HL-60/S4 (cell line): ENCODE data around the gene CDH13.

Source experiments
- in situ Hi-C: fragments of 300-500 bp; cut with MboI; formaldehyde crosslinking; loops from 2 replicates; pipeline ENCODE4 v1.14.3; 2022; ENCODE audit warnings: low sequenced_read_pairs

The CDH13 gene

DNA sequence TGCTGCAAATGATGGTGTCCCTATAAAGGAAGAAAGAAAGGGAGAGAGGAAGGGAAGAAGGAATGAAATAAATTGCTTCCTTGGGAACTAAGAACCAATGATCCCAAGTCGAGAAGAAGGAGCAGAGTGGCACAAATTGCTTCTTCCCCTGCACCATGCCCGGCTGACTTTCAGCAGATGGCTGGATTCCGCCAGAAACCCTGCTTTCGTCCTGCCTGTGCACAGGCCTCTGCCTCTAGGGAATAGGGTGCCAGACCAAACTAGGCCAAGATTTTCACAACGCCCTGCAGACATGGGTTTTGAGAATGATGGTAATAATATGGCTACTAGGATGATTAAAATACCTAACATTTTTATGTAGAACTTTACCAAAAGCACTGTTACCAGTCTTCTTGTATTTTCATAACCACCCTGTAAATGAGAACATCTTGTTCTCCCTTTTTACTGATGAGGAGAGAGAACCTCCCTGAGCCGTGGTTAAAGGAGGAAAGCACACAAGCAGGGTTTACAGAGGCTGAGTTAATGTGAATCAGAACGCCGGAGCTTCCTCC is 1058.9 kb downstream of the CDH13 start:
- in situ Hi-C loops = no loop called here

DNA sequence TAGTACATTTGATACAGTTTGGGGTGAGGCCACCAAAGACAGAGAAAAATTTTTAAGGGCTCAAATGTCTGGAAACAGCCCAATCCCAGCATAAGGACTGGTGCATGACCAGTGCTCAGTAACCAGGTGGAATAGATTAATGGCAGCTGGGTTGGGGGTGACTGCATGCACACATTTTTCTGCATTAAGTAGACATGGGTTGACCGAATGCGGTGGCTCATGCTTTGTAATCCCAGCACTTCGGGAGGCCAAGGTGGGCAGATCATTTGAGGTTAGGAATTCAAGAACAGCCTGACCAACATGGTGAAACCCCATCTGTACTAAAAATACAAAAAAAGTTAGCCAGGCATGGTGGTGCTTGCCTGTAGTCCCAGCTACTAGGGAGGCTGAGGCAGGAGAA is 1060.0 kb downstream of the CDH13 start:
- in situ Hi-C loops = no loop called here

DNA sequence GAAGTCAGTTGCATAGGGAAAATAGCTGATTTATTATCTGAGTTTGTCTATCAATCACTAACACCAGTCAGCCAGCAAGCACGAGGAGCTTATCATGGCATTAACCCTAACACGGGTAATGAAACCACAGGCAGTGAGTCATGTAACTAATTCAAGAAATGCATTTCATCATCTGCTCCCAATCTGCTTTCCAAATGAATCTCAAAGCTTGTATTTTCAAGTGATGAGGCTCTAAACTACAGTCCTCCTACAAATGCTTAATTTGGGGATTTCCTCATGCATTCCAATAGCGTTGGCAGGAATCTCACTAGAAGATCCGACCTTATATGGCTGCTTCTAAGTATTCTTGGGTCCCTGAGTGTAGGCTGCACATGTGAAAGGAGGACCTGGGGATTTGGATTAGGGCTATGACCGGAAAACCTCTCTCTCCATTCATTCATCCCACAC is 1062.6 kb downstream of the CDH13 start:
- in situ Hi-C loops = no loop called here

DNA sequence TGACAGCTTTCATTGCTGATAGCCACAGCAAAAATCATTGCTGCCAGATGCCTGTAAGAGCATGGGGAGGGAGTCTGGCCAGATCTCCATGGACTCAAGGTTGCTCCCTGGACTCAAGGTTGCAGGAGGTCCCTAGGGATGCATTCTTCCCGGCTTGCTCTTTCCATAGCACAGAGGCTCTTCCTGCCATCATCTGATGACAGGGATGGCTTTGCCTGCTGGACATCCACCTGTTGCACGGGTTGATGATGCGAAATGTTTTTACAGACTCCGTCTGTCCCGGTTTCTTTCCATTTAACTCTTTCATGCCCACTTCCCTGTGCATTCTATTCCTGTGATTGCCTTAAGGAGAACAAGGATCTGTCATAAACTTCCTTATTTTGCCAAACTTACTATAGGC is 1065.5 kb downstream of the CDH13 start:
- in situ Hi-C loops = no loop called here

DNA sequence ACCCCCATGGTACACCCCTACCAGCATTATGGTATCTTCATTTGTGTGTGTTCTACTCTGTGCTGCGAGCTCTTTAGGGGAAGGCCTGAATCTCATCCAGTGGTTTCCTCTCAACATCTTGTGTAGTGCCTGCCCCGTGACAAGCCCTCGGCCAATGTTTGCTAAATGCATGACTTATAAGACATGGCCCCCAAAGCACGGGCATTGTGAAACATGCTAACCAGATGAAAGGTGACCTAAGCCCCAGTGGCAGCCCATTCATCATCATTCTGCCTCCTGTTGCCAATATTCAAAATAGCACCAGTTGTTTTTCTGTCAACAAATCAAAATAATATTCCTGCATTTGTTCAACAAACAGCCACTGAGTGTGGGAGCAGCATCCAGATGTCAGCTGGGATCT is 1072.2 kb downstream of the CDH13 start:
- in situ Hi-C loops = no loop called here

DNA sequence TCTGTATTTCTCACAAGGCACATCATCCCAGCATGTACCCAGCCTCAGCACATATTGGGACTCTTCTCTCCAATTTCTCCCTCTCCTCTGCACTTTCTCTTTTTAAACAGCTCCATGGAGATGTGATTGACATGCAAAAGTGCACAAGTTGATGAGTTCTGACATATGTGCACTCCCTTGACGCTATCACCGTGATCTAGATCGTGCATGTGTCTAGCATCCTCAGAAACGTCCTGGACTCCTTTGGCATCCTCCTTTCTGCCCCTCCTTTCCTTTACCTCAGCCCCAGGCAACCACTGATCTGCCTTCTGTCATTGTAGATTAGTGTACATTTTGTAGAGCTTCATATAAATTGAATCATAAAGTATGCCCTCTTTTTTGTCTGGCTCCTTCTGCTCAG is 1073.0 kb downstream of the CDH13 start:
- in situ Hi-C loops = no loop called here

DNA sequence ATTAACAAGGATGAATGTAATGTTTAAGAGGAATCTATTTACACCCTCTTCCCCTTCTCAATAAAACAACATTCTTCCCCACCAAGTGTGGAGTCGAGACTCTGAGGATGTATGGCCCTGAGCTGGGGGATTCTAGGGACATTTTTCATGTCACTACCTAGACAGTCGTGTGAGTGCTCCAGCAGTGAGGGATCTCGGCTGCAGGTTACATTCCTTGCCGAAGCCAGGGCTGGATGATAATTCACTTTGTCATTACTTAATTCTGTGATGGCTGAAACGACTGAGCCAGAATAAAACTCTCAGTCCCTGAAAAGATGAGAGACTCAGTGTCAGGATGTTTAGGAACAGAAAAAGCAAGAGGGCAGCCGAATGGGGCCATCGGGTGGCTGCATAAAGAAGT is 1074.1 kb downstream of the CDH13 start:
- in situ Hi-C loops = no loop called here

DNA sequence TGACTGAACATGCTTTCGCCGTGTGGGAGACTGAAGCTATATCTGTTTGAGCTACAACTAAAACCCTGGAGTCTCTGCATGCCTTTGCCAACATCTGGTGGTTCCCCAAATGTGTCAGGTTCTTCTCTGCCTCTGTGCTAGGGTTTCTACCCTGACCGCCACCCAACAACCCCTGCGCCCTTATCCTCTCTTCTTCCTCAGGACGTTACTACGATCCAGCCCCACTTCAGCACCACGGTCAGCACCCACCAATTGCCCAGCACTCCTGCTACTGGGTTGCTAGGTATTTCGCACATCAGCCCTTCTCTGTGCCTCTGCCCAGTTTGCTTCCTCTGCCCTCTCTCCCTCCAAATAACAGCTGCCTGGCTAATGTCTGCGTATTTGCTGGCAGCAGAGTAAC is 1074.7 kb downstream of the CDH13 start:
- in situ Hi-C loops = no loop called here

DNA sequence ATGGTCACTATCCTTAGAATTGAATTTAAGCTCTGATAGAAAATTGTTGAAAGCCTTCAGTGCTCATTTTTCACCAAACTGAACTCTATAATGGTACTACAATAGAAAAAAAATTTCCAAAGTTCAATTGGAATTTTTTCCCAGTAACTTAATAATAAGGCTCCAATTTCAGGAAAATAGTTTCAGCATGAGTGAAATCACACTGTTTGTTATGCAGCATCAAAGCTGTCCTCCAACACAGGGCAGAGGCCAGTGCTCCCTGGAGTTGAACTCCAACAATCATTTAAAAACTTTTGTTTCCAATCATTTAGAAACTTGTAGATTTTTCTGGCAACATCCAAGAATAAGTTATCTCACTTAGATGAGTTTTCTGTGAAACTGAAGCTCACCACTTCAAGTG is 1077.9 kb downstream of the CDH13 start:
- in situ Hi-C loops = no loop called here

DNA sequence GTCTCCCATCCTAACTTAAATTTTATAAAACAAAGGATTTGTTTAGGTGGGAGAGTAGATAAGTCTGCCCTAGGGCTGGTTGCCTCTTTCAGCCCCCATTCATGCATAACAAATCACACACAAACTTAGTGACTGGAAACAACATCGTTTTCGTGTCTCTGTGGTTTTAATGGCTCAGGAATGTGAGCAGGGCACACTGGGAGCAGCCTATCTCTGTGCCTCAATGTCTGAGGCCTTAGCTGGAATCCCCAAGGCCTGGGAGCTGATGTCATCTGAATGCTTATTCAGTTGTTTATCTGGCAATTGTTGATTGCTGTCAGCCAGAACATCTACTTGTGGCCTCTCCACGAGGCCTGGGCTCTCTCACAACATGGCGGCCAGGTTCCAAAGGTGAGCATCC is 1079.1 kb downstream of the CDH13 start:
- in situ Hi-C loops = no loop called here

DNA sequence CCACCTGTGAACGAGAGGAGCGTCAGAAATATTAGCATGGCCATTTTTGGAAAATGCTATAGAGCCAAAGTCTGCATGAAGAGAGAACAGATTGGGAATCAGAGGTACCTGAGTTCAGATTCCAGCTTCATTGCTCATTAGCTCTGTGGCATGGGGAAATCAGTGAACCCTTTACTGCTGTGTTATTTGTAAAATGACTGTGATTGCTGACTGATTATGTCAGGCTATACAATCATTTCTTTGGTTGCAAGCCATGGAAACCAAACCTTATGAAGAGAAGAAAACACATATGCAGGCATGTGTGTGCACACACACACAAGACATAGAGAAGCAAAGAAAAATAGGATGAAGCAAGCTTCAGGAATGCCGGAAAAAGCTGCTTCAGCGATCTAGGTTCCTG is 1079.6 kb downstream of the CDH13 start:
- in situ Hi-C loops = no loop called here

DNA sequence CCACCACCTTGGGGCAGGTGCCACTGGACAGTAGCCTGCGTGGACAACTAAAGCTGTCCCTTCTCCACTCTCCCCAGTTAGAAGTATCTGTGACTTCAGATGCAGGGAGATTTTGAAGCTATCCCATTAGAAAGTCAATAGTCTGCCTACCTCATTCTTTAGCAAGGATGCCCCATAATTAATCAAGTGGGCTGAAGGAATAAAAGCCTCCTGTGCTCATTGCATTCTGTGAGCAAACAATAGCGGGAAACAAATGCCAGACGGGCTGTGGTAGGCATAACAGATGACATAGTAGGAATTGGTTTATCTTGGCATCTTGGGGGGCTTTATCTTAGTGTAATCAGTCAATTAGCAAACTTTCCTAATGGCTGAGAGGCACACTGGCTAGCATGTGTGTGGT is 1084.3 kb downstream of the CDH13 start:
- in situ Hi-C loops = no loop called here

DNA sequence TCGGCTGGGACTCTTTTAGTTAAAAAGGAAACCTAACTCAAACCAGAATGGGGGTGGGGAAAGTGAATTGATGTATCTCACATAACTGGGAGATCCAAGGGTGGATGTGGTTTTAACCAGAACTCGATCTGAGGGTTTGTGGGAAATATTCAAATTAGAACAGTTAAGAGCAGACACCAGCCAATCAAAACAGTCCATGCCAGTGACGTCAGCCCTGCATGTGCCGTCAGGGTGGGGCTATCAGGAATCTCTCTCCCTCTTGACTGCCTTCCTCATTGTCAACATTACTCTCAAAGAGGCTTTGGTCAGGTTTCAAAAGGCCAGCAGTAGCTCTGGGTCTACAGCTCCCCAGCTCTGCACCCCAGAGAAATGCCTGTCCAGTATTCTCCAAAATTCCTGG is 1086.8 kb downstream of the CDH13 start:
- in situ Hi-C loops = no loop called here

DNA sequence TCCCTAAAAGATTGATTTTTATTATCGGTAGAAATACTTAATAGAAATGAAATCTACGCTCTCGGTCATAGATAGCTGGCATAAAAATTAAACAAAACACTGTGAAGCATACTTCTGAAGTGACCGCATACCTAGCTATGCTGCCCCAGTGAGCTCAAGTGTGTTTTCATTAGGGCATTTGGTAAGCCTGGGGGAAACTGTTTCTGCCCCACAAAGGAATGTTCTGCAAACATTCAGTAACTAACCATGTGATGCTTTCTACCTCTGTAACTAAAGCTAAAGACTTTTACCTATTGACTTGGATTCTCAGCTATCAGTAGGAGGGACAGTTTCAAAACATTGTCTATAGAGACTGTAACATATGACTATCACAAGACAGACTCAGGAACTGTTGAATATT is 1087.5 kb downstream of the CDH13 start:
- in situ Hi-C loops = no loop called here

DNA sequence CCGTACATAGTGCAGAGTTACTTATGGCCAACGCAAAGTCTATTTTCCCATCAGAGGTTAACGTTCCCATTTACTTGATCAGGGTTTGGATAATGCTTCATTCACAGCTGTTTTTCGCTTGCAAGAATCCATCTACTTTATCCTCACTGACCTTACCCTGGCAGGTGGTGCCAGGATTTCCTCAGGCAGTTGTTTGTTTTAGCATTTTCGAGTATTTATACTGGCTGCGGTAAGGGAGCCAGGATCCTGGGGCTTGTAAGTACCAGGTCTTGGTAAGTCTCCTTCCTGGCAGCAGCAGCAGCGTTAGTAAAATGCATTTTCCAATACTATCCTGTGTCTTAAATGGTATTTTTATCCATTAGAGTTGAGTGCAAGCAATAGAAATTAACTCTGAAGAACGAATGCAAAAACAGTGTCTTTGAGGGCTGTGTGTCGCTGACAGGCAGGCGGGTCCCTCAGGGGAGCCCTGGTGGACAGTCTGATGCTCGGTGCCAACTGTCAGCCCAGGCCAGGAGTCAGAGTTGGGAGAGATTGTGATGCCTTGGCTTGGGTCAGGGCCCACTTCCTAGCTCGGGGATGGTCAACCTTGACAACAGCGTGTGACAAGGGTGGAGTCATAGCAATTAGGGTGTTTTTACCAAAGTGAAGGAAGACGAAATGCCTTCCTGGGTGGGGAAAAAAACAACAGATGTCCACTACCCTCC is 1088.6 kb downstream of the CDH13 start:
- in situ Hi-C loops = no loop called here

DNA sequence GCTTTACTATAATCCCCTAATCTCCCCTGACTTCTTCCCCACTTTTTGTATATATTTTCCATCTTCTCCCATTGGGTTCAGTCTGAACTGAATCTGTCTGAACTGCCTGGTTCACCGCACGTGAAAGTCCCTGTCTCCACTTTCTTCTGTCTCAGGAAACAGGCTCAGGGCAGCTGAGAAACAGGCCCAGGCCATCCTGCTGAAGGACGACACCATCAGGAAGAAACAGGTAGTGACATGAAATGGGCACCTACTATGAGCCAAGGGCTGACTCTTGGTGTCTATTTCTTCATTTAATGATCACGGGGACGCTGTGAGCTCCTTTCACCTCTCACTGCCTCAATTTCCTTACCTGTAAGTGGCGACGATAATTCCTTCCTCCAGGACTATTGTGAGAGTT is 1090.5 kb downstream of the CDH13 start:
- in situ Hi-C loops = no loop called here

DNA sequence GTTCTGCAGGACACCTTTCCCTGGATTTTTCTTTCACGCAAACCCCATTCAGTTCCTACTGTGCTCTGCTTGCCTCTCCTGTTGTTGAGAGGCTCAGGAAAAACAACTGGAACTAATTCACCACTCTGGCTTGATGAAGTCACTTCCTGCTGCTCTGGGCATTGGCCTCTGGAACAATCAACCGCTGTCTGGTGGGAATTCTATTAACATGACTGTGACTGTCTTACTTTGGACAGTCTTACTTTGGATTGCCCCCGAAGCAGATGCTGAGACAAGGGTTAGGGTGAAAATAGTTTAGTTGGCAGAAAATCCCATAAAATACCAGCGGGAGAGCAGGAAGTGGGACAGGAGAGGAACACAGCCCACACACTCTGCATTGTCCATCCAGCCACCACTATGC is 1091.0 kb downstream of the CDH13 start:
- in situ Hi-C loops = no loop called here

DNA sequence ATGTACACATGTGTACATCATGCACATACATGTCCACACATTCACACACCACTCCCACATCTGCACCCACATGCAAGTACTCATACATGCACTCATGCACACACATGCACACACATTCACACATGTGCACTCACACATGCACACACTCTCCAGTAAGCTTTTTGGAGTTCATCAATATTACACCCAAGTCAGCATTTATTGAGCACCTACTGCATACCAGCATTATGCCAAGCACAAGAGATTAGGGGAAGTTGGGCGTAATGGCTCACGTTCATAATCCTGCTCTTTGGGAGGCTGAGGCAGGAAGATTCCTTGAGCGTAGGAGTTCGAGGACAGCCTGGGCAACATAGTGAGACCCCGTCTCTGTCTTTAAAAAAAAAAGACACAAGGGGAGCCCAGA is 1093.4 kb downstream of the CDH13 start:
- in situ Hi-C loops = no loop called here

DNA sequence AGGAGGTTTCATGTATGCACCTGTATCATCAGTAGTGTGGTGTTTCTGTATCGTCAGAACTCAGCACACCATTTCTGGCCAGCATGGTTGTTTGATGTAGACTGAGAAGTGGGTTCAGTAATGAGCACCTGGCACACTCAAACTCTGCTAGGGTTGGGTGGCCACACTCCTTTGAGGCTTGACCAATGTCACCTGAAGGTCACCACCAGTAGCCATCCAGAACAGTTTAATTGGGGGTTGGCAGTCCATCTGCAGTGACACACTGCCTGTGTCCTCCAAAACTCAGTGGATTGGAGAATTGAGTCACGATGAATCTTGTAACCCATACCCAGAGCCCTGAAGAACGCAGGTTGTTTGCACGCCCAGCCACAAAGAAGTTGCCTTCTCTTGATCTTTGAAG is 1094.2 kb downstream of the CDH13 start:
- in situ Hi-C loops = no loop called here

DNA sequence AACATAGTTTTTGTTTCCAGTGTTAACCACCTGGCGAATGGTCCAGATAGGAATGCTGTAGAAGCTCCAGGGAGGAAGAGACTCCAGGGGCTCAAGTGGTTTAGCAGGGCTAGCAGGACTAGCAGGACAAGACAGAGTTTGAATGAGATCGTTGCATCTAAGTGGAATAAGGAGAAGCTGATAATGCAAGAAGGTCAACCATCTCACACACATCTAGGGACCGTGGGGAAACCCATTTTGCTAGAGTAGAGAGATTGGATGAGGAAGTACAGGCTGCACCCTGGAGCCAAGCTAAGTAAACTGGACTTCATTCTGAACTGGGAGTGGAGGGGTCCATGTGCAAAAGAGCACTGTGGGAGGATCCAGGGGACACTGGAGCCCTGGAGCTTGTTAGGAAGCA is 1094.9 kb downstream of the CDH13 start:
- in situ Hi-C loops = no loop called here

DNA sequence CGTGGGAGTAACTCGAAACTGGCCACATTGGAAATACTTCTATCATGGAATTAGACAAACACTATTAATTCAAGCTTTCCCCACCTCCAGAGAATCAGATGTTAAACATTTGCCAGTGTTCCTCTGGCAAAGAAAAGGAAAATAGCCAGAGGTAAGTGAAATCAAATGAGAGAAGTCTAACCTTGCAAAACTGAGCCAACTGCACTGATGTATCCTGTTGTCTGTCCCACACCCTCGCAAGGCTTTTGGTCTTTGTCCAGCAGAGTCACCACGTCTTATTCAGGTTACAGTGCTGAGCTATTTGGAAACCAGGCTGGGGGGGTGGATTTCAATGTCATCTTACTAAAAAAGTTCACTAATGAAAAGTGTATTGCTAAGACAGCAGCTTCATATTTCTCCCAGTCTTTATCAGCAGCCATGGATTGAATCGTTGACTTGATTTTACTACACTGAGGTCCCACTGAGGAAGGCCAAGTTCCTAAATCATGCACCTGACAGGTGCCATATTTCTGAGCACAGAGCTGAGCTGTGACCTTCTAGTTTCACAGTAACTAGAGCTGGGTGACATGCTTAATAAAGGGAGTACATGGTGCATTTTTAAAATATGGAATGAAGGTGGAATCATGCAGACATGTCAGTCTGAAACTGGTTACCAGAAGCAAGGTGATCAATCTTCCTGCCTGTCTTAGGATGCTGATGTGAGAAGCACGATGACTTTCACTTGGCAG is 1095.9 kb downstream of the CDH13 start:
- in situ Hi-C loops = no loop called here

DNA sequence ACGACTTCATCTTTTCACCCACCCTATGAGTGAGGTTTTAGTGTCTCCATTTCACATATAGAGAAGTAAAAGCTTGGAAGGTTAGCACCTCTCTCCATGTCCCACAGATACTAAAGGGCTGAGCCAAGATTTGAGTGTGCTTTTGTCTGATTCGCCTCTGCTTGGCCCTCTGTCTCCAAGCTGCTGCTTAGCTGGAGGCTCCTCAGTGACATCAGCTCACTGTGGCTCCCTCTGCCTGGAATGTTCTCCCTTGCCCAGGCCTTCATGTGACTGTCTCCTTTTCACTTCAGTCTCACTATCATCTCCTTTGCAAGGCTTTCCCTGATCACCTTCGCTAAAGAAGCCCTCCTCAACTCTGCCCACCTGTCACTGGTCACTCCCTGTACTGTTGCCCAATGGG is 1096.5 kb downstream of the CDH13 start:
- in situ Hi-C loops = no loop called here
